Loucy (cell line): ENCODE results near the gene RALGAPA1.
"Not testable (repeated sequence)": the region's sequence is repeated elsewhere in the genome, so short reads cannot be mapped to it uniquely, and the experiment has no call there.

ENCODE experiments used
- H2AFZ ChIP-seq: fragments of 200-600 bp; sonication (generic); 2 replicates; pipeline ENCODE4 v1.6.0; 2016; ENCODE audit warnings: antibody characterized with exemption, mild to moderate bottlenecking, low read length, moderate library complexity
- H3F3A ChIP-seq: fragments of 200-600 bp; 2 replicates; pipeline ENCODE4 v1.6.0; 2016; ENCODE audit warnings: antibody characterized with exemption, low read depth, mild to moderate bottlenecking
- H3K27me3 ChIP-seq: fragments of 200-600 bp; sonication (generic); 2 replicates; pipeline ENCODE4 v1.6.1; 2014; ENCODE audit warnings: low read length, mild to moderate bottlenecking; ENCODE audit not compliant: insufficient read depth, poor library complexity, severe bottlenecking
- H3K36me3 ChIP-seq: fragments of 200-600 bp; sonication (generic); 2 replicates; pipeline ENCODE4 v1.6.1; 2016; ENCODE audit warnings: low read length; ENCODE audit not compliant: insufficient read depth
- H3K4me1 ChIP-seq: fragments of 200-600 bp; sonication (generic); 2 replicates; pipeline ENCODE4 v1.5.1; 2014; ENCODE audit warnings: low read length, mild to moderate bottlenecking; ENCODE audit not compliant: insufficient read depth, poor library complexity, severe bottlenecking
- H3K4me2 ChIP-seq: fragments of 200-600 bp; sonication (generic); 2 replicates; pipeline ENCODE4 v1.6.0; 2014; ENCODE audit warnings: antibody characterized with exemption, low read length, low read depth, mild to moderate bottlenecking; ENCODE audit not compliant: poor library complexity, severe bottlenecking
- H3K4me3 ChIP-seq: fragments of 200-600 bp; sonication (generic); 2 replicates; pipeline ENCODE4 v1.5.1; 2014; ENCODE audit warnings: low read length, mild to moderate bottlenecking, mixed read lengths; ENCODE audit not compliant: poor library complexity, severe bottlenecking
- H3K79me2 ChIP-seq: fragments of 200-600 bp; sonication (generic); 2 replicates; pipeline ENCODE4 v1.6.1; 2014; ENCODE audit warnings: low read length; ENCODE audit not compliant: insufficient read depth
- H3K9ac ChIP-seq: fragments of 200-600 bp; sonication (generic); 2 replicates; pipeline ENCODE4 v1.6.0; 2014; ENCODE audit warnings: mild to moderate bottlenecking, low read depth, low read length, moderate library complexity; ENCODE audit not compliant: poor library complexity, severe bottlenecking
- H3K9me2 ChIP-seq: fragments of 200-600 bp; sonication (generic); replicated peaks from 2 replicates; pipeline ENCODE4 v1.6.1; 2016; ENCODE audit warnings: low read depth, low read length, mixed read lengths
- H3K9me3 ChIP-seq: fragments of 200-600 bp; sonication (generic); 2 replicates; pipeline ENCODE4 v1.6.1; 2014; ENCODE audit warnings: mild to moderate bottlenecking, antibody characterized with exemption, low read length, low read depth; ENCODE audit not compliant: insufficient read depth
- H4K20me1 ChIP-seq: fragments of 200-600 bp; sonication (generic); 2 replicates; pipeline ENCODE4 v1.6.0; 2014; ENCODE audit warnings: antibody characterized with exemption, low read length, mild to moderate bottlenecking; ENCODE audit not compliant: insufficient read depth, poor library complexity, severe bottlenecking
- CTCF ChIP-seq: fragments of 200-600 bp; sonication (generic); conservative IDR thresholded peaks from 2 replicates; pipeline ENCODE4 v1.5.1; 2014; ENCODE audit warnings: mild to moderate bottlenecking, antibody characterized with exemption, low read length
- EZH2phosphoT487 ChIP-seq: fragments of 200-600 bp; IDR thresholded peaks from 2 replicates; pipeline ENCODE4 v1.6.1; 2018; ENCODE audit warnings: antibody characterized with exemption, mild to moderate bottlenecking, moderate library complexity, borderline replicate concordance

RALGAPA1 gene

GRCh38 chr14:35631071-35631805 is 177.9 kb downstream of the RALGAPA1 start:
- H2AFZ ChIP-seq = no peak overlapping the region

DNA sequence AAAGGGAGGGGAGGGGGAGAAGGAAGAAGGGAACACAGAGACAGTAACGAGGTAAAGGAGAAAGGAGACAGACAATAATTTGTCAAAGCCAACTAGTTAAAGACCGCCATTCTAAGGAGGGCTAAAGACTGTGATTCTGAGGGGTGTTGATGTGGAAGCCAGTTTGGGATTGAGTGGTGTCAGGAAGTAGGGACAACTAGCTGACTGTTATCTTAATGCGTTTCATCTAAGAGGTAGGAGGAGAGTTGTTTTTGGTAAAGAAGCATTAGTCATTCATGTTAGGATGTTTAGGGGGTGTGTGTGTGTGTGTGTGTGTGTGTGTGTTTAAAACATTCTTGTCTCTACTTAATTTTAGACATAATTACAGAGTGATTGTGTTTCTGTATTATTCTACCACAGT is 180.1 kb downstream of the RALGAPA1 start:
- Histone ChIP-seq H3K9me3 (no peaks in the 10 kb centered on the region), H3K79me2 (no peaks in the 10 kb centered on the region), H3K36me3 (peaks cover 5% of the 10 kb centered on the region; the same call in 1 of the 2 replicates), H3K4me3 (no peak overlapping the region), H4K20me1 (no peaks in the 10 kb centered on the region), H3K9me2 (no peaks in the 10 kb centered on the region), H3K27me3 (no peaks in the 10 kb centered on the region), H3F3A (peaks cover 2% of the 10 kb centered on the region; the same call in 1 of the 2 replicates), H3K4me1 (no peaks in the 10 kb centered on the region), H3K4me2 (no peak overlapping the region), H2AFZ (no peak overlapping the region), H3K9ac (no peak overlapping the region)
- TF ChIP-seq CTCF (no peak), EZH2phosphoT487 (no peak)

More at GRCh38 chr14:35631071-35631805, 177.9 kb downstream of the RALGAPA1 start:
- H3K9me2 ChIP-seq = no peaks in the 10 kb centered on the region
- H3K4me2 ChIP-seq = no peak overlapping the region
- peaks cover 15% of the 10 kb centered on the region; the same call in 1 of the 2 replicates for H3K36me3 ChIP-seq
- no peaks in the 10 kb centered on the region for H3K4me1 ChIP-seq
- H4K20me1 ChIP-seq = no peaks in the 10 kb centered on the region
- H3K9me3 ChIP-seq = no peaks in the 10 kb centered on the region
- TF ChIP-seq CTCF = no peak
- no peak for TF ChIP-seq EZH2phosphoT487
- H3F3A ChIP-seq = no peaks in the 10 kb centered on the region
- H3K79me2 ChIP-seq = no peaks in the 10 kb centered on the region
- no peak overlapping the region for H3K4me3 ChIP-seq
- H3K27me3 ChIP-seq = no peaks in the 10 kb centered on the region
- no peak overlapping the region for H3K9ac ChIP-seq

- not testable (repeated sequence) for H3K36me3 ChIP-seq, H3K9me2 ChIP-seq, H3K4me3 ChIP-seq, H3K9ac ChIP-seq, H3K27me3 ChIP-seq, H3K4me2 ChIP-seq, H2AFZ ChIP-seq, H3F3A ChIP-seq, H3K4me1 ChIP-seq, H3K79me2 ChIP-seq, H4K20me1 ChIP-seq, H3K9me3 ChIP-seq
Measured at GRCh38 chr14:35626947-35627346, 182.1 kb downstream of the RALGAPA1 start.

GRCh38 chr14:35621996-35622395 is 187.1 kb downstream of the RALGAPA1 start:
- H3F3A ChIP-seq, H3K4me3 ChIP-seq, H2AFZ ChIP-seq, H3K4me2 ChIP-seq, H3K9me3 ChIP-seq, H3K9ac ChIP-seq, H4K20me1 ChIP-seq, H3K79me2 ChIP-seq, H3K9me2 ChIP-seq, H3K36me3 ChIP-seq, H3K4me1 ChIP-seq, H3K27me3 ChIP-seq: not testable (repeated sequence)

DNA sequence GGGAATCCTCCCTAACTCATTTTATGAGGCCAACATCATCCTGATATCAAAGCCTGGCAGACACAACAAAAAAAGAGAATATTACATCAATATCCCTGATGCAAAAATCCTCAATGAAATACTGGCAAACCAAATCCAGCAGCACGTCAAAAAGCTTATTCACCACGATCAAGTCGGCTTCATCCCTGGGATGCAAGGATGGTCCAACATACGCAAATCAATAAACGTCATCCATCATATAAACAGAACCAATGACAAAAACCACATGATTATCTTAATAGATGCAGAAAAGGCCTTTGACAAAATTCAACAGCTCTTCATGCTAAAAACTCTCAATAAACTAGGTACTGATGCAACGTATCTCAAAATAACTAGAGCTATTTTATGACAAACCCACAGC is 189.1 kb downstream of the RALGAPA1 start:
- H3K4me2 ChIP-seq, H3F3A ChIP-seq, H3K4me1 ChIP-seq, H3K36me3 ChIP-seq, H3K9me3 ChIP-seq, H3K9me2 ChIP-seq, H3K4me3 ChIP-seq, H3K27me3 ChIP-seq, H3K79me2 ChIP-seq, H3K9ac ChIP-seq, H2AFZ ChIP-seq, H4K20me1 ChIP-seq: not testable (repeated sequence)

GRCh38 chr14:35619461-35619860 is 189.6 kb downstream of the RALGAPA1 start:
- H3K9me3 ChIP-seq, H3K9me2 ChIP-seq, H4K20me1 ChIP-seq, H3F3A ChIP-seq, H3K4me2 ChIP-seq, H3K79me2 ChIP-seq, H3K4me3 ChIP-seq, H3K4me1 ChIP-seq, H3K36me3 ChIP-seq, H3K9ac ChIP-seq, H2AFZ ChIP-seq, H3K27me3 ChIP-seq: not testable (repeated sequence)
